A673 (cell line): ENCODE results near the gene XRCC6. TPM values are rescaled to one million over a fixed set of nuclear protein-coding genes. Genes with fewer than 3 reads are reported as not detected.

Source experiments
- BruUV-seq: library from RNA; stranded (reverse); fragments of 400-500 nt; replicated peaks from 2 replicates; lab custom pipeline; 2021; lab: Mats Ljungman, UMichigan
- CTCF ChIA-PET: fragments of 300-600 bp; sonication (Branson Sonifier 250); formaldehyde crosslinking; loops from one replicate; lab custom pipeline; 2022; ENCODE audit warnings: antibody characterized with exemption; lab: Charles Lee
- POLR2A ChIA-PET: fragments of 300-600 bp; sonication (Branson Sonifier 250); formaldehyde crosslinking; loops from one replicate; lab custom pipeline; 2022; ENCODE audit warnings: antibody characterized with exemption; ENCODE audit not compliant: low non-redundant PET; lab: Charles Lee
- DNase-seq: peaks from one replicate; pipeline ENCODE4 v3.0.0-alpha.2; 2015; ENCODE audit warnings: low spot score
- H3K27ac ChIP-seq: fragments of 200-600 bp; sonication (generic); 2 replicates; pipeline ENCODE4 v1.5.1; 2016; ENCODE audit warnings: mixed run types, low read depth, mild to moderate bottlenecking, mixed read lengths, antibody characterized with exemption, low read length; ENCODE audit not compliant: poor library complexity, severe bottlenecking
- H3K27me3 ChIP-seq: fragments of 200-600 bp; sonication (generic); replicated peaks from 2 replicates; pipeline ENCODE4 v1.6.1; 2017; ENCODE audit warnings: mixed run types, low read depth, mild to moderate bottlenecking, mixed read lengths, antibody characterized with exemption, low read length; ENCODE audit not compliant: insufficient read depth, poor library complexity
- H3K36me3 ChIP-seq: fragments of 200-600 bp; sonication (generic); 2 replicates; pipeline ENCODE4 v1.6.1; 2016; ENCODE audit warnings: mixed run types, mild to moderate bottlenecking, mixed read lengths, antibody characterized with exemption, low read length; ENCODE audit not compliant: insufficient read depth, poor library complexity, severe bottlenecking
- H3K4me1 ChIP-seq: fragments of 200-600 bp; sonication (generic); 2 replicates; pipeline ENCODE4 v1.6.1; 2017; ENCODE audit warnings: mixed run types, mild to moderate bottlenecking, mixed read lengths, antibody characterized with exemption, low read length; ENCODE audit not compliant: insufficient read depth, poor library complexity, severe bottlenecking
- H3K4me3 ChIP-seq: fragments of 200-600 bp; sonication (generic); 2 replicates; pipeline ENCODE4 v1.5.1; 2016; ENCODE audit warnings: low read depth, mixed run types, mild to moderate bottlenecking, mixed read lengths, low read length; ENCODE audit not compliant: poor library complexity, severe bottlenecking
- H3K9me3 ChIP-seq: fragments of 200-600 bp; sonication (generic); 2 replicates; pipeline ENCODE4 v1.6.1; 2016; ENCODE audit warnings: mixed run types, low read depth, mild to moderate bottlenecking, mixed read lengths, antibody characterized with exemption, low read length; ENCODE audit not compliant: poor library complexity, severe bottlenecking
- EZH2 ChIP-seq: fragments of 200-600 bp; sonication (generic); IDR thresholded peaks from 2 replicates; pipeline ENCODE4 v1.6.1; 2017; ENCODE audit warnings: borderline replicate concordance, low read depth, mild to moderate bottlenecking, mixed read lengths, antibody characterized with exemption, low read length; ENCODE audit not compliant: poor library complexity, severe bottlenecking
- intact Hi-C: fragments of 100-400 bp; cut with micrococcal nuclease; formaldehyde crosslinking; loops from one replicate; pipeline ENCODE4 v1.10.0; 2022; ENCODE audit not compliant: unreplicated experiment
- total RNA-seq: library from RNA; stranded (reverse); gene quantifications from 2 replicates; pipeline ENCODE4 v1.2.3, GENCODE V29; 2021
- TF ChIP-seq, protein P1 (sequence below): fragments of 300-800, 200-600 bp; sonication (generic); conservative IDR thresholded peaks from 2 replicates; pipeline ENCODE4 v1.5.1; 2017; ENCODE audit warnings: low read depth, mild to moderate bottlenecking, antibody characterized with exemption, low read length, moderate library complexity, mixed read lengths

XRCC6 gene
- total RNA-seq, 1 experiment from 2014 or later, result 558 TPM

DNA sequence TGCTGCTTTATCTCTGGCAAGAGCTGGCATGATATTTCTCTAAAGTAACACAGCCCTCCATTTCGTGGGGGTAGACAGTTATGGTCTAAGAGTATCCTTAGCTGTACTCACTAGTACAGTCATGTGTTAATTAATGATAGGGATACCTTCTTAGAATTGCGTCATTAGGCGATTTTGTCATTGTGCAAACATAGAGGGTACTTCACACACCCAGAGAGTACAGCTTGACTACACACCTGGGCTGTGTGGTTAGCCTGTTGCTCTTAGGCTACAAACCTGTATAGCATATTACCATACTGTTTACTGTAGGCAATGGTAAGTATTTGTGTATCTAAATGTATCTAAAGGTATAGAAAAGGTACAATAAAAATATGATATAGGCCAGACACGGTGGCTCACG lies 17.0 kb downstream of the XRCC6 start:
- Histone ChIP-seq H3K36me3 (peaks cover 98% of the 10 kb centered on the region), H3K27me3 (no peaks in the 10 kb centered on the region), H3K27ac (no peak overlapping the region), H3K4me3 (no peak overlapping the region), H3K9me3 (no peaks in the 10 kb centered on the region), H3K4me1 (no peaks in the 10 kb centered on the region)
- no peak for TF ChIP-seq EZH2
- TF ChIP-seq, protein P1, sequence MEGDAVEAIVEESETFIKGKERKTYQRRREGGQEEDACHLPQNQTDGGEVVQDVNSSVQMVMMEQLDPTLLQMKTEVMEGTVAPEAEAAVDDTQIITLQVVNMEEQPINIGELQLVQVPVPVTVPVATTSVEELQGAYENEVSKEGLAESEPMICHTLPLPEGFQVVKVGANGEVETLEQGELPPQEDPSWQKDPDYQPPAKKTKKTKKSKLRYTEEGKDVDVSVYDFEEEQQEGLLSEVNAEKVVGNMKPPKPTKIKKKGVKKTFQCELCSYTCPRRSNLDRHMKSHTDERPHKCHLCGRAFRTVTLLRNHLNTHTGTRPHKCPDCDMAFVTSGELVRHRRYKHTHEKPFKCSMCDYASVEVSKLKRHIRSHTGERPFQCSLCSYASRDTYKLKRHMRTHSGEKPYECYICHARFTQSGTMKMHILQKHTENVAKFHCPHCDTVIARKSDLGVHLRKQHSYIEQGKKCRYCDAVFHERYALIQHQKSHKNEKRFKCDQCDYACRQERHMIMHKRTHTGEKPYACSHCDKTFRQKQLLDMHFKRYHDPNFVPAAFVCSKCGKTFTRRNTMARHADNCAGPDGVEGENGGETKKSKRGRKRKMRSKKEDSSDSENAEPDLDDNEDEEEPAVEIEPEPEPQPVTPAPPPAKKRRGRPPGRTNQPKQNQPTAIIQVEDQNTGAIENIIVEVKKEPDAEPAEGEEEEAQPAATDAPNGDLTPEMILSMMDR, result no peak
- DNase-seq, result no peak
- no TSS peak for BruUV-seq
- intact Hi-C loops, result no loop called here
- POLR2A ChIA-PET, result no interaction called here
- CTCF ChIA-PET, result interaction anchor here (0.7 kb wide), 1 partner anchor 49 kb away, joined by 5 read pairs; the partner anchor contains the start of gene PMM1

DNA sequence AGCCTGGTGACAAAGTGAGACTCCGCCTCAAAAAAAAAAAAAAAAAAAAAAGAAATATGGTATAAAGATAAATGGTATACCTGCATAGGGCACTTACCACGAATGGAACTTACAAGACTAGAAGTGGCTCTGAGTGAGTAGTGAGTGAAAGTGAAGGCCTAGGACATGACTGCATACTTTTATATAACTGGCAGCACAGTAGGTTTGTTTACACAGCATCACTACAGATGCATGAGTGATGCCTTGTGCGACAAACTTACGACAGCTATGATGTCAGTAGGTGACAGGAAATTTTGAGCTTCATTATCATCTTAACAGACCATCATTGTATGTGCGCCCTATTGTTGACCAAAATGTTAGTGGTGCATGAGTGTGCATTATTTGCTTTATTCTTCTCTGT lies 17.7 kb downstream of the XRCC6 start:
- Histone ChIP-seq H3K9me3 (no peaks in the 10 kb centered on the region), H3K4me1 (no peaks in the 10 kb centered on the region), H3K4me3 (no peak overlapping the region), H3K36me3 (peaks cover 97% of the 10 kb centered on the region), H3K27ac (no peak overlapping the region), H3K27me3 (no peaks in the 10 kb centered on the region)
- ChIA-PET POLR2A (no interaction called here), CTCF (interaction anchor here (0.7 kb wide), 1 partner anchor 49 kb away, joined by 5 read pairs; the partner anchor contains the start of gene PMM1)
- no TSS peak for BruUV-seq
- intact Hi-C loops, result no loop called here
- no peak for TF ChIP-seq EZH2
- TF ChIP-seq, protein P1, result no peak
- no peak for DNase-seq

DNA sequence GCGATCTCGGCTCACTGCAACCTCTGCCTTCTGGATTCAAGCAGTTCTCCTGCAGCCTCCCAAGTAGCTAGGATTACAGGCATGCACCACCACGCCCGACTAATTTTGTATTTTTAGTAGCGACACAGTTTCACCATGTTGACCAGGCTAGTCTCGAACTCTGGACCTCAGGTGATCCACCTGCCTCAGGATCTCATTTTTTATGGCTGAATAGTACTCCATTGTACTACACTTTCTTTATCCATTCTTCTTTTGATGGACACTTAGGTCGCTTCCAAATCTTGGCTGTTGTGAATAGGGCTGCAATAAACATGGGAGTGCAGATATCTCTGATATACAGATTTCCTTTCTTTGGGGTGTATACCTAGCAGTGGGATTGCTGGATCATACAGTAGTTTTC lies 20.8 kb downstream of the XRCC6 start:
- no peak for TF ChIP-seq EZH2
- TF ChIP-seq, protein P1, result no peak
- Histone ChIP-seq H3K36me3 (peaks cover 94% of the 10 kb centered on the region), H3K4me1 (no peaks in the 10 kb centered on the region), H3K9me3 (no peaks in the 10 kb centered on the region), H3K27me3 (no peaks in the 10 kb centered on the region), H3K27ac (no peak overlapping the region), H3K4me3 (no peak overlapping the region)
- intact Hi-C loops, result no loop called here
- POLR2A ChIA-PET, result no interaction called here
- CTCF ChIA-PET, result no interaction called here
- no peak for DNase-seq
- no TSS peak for BruUV-seq
